Hepatocyte (in vitro differentiated cells): ENCODE data around the gene ASB16.

Experiments
- EZH2 ChIP-seq: fragments of 200-600 bp; sonication (generic); IDR thresholded peaks from 2 replicates; pipeline ENCODE4 v1.6.1; 2016; ENCODE audit warnings: antibody characterized with exemption, mild to moderate bottlenecking, borderline replicate concordance
- EZH2phosphoT487 ChIP-seq: fragments of 200-600 bp; sonication (generic); IDR thresholded peaks from one replicate; pipeline ENCODE4 v1.6.1; 2018; ENCODE audit warnings: antibody characterized with exemption, mild to moderate bottlenecking, low read depth, moderate library complexity; ENCODE audit not compliant: unreplicated experiment, severe bottlenecking
- TF ChIP-seq, protein P1 (sequence below): fragments of 200-600 bp; sonication (generic); IDR thresholded peaks from 2 replicates; pipeline ENCODE4 v1.5.1; 2016; ENCODE audit warnings: antibody characterized with exemption, mild to moderate bottlenecking; ENCODE audit not compliant: poor library complexity

DNA sequence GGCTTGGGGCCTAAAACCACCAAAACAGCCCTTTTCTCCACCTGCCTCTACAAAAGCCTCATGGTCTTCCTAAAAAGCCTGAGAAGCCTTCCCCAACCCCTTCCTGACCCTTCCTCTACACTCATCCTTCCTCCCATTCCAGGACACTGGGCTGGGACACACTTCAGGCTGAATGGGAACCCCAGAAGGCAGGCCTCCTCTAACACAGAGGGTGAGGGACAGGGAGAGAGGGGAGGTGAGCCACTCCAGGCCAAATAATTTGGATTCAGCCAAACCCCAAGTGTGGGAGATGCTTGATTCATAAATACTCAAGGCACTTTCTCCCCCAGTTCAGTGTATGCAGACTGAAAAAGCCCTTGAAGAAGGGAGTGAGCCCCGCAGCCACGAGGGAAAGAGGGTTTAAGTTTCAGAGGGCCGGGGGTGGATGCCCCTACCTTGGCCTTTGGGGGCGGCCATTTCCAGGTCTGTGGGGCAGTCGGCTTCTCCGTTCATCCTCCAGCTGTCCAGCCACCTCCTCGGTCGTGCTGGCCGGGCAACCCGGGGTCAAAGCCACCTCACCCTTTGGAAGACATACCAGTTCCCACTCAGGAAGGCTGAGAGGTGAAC is 47.3 kb downstream of the ASB16 start:
- TF ChIP-seq, protein P1, sequence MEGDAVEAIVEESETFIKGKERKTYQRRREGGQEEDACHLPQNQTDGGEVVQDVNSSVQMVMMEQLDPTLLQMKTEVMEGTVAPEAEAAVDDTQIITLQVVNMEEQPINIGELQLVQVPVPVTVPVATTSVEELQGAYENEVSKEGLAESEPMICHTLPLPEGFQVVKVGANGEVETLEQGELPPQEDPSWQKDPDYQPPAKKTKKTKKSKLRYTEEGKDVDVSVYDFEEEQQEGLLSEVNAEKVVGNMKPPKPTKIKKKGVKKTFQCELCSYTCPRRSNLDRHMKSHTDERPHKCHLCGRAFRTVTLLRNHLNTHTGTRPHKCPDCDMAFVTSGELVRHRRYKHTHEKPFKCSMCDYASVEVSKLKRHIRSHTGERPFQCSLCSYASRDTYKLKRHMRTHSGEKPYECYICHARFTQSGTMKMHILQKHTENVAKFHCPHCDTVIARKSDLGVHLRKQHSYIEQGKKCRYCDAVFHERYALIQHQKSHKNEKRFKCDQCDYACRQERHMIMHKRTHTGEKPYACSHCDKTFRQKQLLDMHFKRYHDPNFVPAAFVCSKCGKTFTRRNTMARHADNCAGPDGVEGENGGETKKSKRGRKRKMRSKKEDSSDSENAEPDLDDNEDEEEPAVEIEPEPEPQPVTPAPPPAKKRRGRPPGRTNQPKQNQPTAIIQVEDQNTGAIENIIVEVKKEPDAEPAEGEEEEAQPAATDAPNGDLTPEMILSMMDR, result no peak
- TF ChIP-seq EZH2 (no peak), EZH2phosphoT487 (no peak)
